Spinal cord (tissue), 10 donors: Measurements from ENCODE around the gene GMIP. TPM values are rescaled to one million over a fixed set of nuclear protein-coding genes. Genes with fewer than 3 reads are reported as not detected.
A peak's percentile ranks its signal among the peaks of the same experiment; 100 is the strongest.

ENCODE experiments used
- DNase-seq, 6 donors: peaks; one replicate each; pipeline versions ENCODE4 v3.0.0 to v3.0.0-alpha.2; 2013 to 2015; ENCODE audit warnings: low spot score in 6 of 6, low read depth in 4 of 6
- H3K27ac ChIP-seq: one replicate; pipeline ENCODE4 v1.5.1; 2013; ENCODE audit warnings: low read depth, low read length, control low read depth
- H3K27me3 ChIP-seq: one replicate; pipeline ENCODE4 v1.6.1; 2013; ENCODE audit warnings: low read length; ENCODE audit not compliant: control insufficient read depth, insufficient read depth
- H3K36me3 ChIP-seq: one replicate; pipeline ENCODE4 v1.6.1; 2013; ENCODE audit warnings: low read length; ENCODE audit not compliant: control insufficient read depth, insufficient read depth
- H3K4me1 ChIP-seq: one replicate; pipeline ENCODE4 v1.6.1; 2013; ENCODE audit warnings: low read length; ENCODE audit not compliant: control insufficient read depth, insufficient read depth
- H3K4me3 ChIP-seq: one replicate; pipeline ENCODE4 v1.5.1; 2013; ENCODE audit warnings: low read depth, low read length, control low read depth
- H3K9me3 ChIP-seq: one replicate; pipeline ENCODE4 v1.6.1; 2013; ENCODE audit warnings: low read length; ENCODE audit not compliant: control insufficient read depth, insufficient read depth
- WGBS: methylation state at CpG from one replicate; pipeline ENCODE4 v1.1.5; 2013; ENCODE audit warnings: missing lambda C conversion rate; ENCODE audit not compliant: insufficient coverage; 5-methylcytosine and 5-hydroxymethylcytosine counted together
- polyA plus RNA-seq, 2 donors: library from polyadenylated mRNA; unstranded; fragments of 120-200 nt; gene quantifications; one replicate each; pipeline ENCODE4 v1.2.1, GENCODE V29; 2013; ENCODE audit not compliant: insufficient read length in 2 of 2
- total RNA-seq, 2 donors: library from RNA; depleted of rRNA in 1 of 2; stranded (reverse); fragments of 120-200 nt in 1 of 2; fragments of >200 nt in 1 of 2; gene quantifications; one replicate each; pipeline versions ENCODE4 v1.2.3 to v1.2.4, GENCODE V29; 2013 to 2014
- donor health status: healthy.

The GMIP gene
- total and polyA plus RNA-seq, 4 donors = 5.2 to 20.8 (median 13.5) TPM

DNA sequence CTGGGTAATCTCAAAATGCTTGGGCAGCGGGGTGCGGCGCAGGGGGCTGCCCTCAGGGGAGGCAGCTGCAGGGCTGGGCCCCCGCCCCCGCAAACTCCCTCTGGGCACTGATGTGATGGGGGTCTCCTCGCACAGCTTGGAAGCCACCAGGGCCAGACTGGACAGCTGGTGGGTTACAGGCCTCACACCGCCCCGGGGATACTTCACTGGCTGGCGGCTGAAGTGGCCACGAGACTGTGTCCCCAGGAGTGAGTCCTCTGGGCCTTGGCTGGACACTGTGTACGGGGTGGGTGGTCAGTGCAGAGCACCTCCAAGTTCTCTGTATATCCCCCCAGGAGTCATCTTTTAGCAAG, 13.4 kb downstream of the GMIP start:
- Histone ChIP-seq H3K4me3 (no peak overlapping the region), H3K4me1 (peaks cover 23% of the 10 kb centered on the region), H3K9me3 (no peaks in the 10 kb centered on the region), H3K36me3 (peaks cover 49% of the 10 kb centered on the region), H3K27me3 (no peaks in the 10 kb centered on the region), H3K27ac (no peak overlapping the region)
- DNase-seq = no peak
- 96% methylated on average over 11 of the region's 11 CpGs for WGBS

DNA sequence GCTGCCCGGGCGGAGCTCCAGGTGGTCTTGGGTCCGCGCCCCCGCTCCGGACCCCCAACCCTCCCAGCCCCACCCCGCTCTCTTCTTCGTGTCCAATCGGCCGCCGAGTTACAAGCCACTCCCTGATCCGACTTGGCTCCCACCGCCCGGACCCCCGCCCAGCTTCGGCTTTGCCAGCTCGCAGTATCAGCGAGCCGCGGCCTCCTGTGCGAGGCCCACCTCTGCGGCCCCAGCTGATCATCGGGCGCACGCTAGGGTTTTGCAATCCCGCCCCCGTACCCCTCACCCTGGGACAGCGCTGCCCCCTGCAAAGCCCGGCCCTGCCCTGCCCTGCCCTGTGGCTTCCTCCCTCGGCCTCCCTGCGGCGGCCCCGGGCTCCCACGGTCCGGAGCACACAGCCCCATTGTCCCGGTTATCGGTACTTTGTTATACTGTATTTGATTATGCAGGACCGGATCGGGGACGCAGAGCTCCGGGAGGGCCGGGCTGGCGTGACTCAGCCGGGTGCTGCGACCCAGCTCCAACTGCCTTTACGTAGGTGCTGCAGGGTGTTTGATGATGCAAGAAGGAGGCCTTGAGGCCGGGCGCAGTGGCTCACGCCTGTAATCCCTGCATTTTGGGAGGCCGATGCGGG, 14.8 kb downstream of the GMIP start:
- Histone ChIP-seq H3K4me1 (peaks cover 23% of the 10 kb centered on the region), H3K27me3 (no peaks in the 10 kb centered on the region), H3K4me3 (peak overlapping the region; percentile 44), H3K36me3 (peaks cover 48% of the 10 kb centered on the region), H3K27ac (no peak overlapping the region), H3K9me3 (no peaks in the 10 kb centered on the region)
- WGBS = 5% methylated on average over 46 of the region's 51 CpGs
- DNase-seq = peak in 4 of 6 donors; percentile 64 to 98 (median 85)

DNA sequence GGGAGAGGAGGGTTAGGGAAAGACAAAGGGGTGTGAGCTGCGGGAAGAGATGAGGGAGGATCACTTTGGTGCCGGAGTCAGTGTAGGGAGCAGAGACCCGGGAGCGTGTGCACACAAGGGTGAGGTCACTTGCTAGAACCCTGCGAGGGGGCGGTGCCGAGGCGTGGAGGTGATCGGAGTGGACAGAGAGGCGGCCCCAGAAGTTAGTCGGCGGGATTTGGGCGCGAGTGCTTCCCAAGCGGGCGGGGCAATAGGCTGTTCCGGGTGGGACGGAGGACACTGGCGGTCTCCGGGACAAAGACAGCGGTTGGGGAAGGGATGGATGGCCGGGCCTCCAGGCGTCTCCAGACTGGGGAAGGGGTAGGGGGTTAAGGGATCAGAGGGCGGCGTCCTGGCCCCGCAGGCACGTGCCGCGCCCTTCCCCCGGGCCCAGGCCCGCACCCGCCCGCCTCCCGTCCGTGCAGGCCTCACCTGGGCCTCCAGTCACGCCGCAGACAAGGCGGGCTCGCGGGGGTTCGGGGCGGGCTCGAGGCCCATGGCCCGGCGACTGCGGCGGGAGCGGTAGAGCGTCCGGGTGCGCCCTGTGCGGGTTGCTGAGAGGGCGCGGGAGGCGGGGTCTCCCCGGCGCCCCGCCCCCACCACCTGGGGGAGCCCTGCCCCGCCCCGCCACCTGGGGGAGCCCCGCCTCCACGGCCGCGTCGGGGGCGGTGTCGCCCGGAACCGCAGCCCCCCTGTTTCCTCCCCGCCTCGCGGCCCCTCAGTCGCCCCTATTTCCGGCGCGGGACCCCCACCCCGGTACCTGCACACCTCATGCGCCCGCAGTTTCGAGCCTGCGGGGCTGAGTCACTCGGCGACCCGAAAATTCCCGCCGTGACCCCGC, 15.6 kb downstream of the GMIP start, which contains the start of gene LPAR2:
Gene LPAR2, minus strand, starts transcription at position 600 of the 880 bp plus-strand sequence. CDS start 945 bp downstream, outside the sequence.
- Histone ChIP-seq H3K36me3 (peaks cover 47% of the 10 kb centered on the region), H3K27me3 (no peaks in the 10 kb centered on the region), H3K4me3 (peak within 1 kb of the TSS; percentile 44), H3K27ac (no peak within 1 kb of the TSS), H3K4me1 (peaks cover 23% of the 10 kb centered on the region), H3K9me3 (no peaks in the 10 kb centered on the region)
- 2% methylated on average over 84 of the region's 87 CpGs for WGBS
- peak in 4 of 6 donors; percentile 29 to 93 (median 73) for DNase-seq

DNA sequence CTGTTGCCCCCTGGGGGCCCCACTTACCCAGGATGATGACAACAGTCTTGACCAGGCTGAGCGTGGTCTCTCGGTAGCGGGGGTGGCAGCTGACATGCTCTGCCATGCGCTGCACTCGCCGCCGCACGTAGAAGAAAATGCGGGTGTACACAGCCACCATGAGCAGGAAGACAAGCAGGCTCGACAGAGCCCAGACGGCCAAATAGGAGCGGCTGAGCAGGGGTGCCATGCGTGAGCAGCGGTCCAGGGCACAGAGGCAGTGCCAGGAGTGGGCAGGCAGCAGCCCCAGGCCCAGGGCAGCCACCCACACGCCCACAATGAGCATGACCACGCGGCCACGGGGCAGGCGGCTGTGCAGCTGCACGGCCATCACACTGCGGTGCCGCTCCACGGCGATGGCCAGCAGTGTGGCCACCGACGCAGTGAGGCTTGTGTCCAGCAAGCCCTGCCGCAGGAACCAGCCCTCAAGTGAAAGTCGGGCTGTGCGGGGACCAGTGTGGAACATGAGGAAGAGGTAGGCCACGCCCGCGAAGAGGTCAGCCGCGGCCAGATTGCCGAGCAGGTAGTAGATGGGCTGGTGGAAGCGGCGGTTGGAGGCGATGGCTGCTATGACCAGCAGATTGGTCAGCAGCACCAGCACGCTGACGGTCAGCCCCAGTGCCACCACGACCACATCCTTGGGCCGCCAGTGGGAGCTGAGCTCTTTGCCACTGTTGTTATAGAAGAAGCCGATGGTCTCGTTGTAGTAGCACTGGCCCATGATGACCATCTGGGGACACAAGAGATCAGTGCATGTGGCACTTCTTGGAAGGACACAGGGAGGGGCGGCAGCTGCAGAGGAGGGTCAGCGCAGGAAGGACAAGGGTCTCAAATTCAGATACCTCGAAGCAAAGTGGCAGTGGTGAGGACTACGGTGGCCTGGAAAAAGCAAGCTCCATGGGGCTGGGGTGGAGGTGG, 16.7 kb downstream of the GMIP start:
- Histone ChIP-seq H3K4me3 (peak overlapping the region; percentile 40), H3K36me3 (peaks cover 48% of the 10 kb centered on the region), H3K27me3 (no peaks in the 10 kb centered on the region), H3K4me1 (peaks cover 23% of the 10 kb centered on the region), H3K27ac (no peak overlapping the region), H3K9me3 (no peaks in the 10 kb centered on the region)
- DNase-seq = no peak
- 93% methylated on average over 45 of the region's 48 CpGs for WGBS

DNA sequence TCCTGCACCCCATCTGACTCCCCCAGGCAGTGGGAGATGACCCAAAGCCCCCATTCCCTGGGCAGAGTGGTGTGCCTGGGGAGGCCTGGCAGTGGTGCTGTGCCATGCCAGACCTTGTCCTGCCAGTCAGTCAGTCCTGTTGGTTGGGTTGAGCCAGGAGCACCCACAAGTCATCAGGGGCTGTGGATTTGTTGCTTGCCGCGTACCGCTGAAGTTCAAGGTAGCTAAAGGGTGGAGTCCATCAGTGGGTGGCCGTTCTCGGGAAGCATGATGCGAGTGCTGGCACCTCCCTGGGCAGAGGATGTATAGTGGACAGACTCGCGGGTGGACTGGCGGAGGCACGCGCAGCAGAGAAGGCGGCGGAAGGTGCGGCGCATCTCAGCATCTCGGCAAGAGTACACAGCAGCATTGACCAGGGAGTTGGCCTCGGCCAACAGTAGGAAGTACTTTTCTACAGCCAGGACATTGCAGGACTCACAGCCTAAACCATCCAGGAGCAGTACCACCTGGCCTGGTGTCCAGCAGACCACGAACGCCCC, 19.4 kb downstream of the GMIP start:
- DNase-seq = no peak
- Histone ChIP-seq H3K9me3 (no peaks in the 10 kb centered on the region), H3K27me3 (no peaks in the 10 kb centered on the region), H3K27ac (no peak overlapping the region), H3K4me3 (no peak overlapping the region), H3K4me1 (peaks cover 27% of the 10 kb centered on the region), H3K36me3 (peaks cover 31% of the 10 kb centered on the region)
- WGBS = 96% methylated on average over 17 of the region's 19 CpGs

DNA sequence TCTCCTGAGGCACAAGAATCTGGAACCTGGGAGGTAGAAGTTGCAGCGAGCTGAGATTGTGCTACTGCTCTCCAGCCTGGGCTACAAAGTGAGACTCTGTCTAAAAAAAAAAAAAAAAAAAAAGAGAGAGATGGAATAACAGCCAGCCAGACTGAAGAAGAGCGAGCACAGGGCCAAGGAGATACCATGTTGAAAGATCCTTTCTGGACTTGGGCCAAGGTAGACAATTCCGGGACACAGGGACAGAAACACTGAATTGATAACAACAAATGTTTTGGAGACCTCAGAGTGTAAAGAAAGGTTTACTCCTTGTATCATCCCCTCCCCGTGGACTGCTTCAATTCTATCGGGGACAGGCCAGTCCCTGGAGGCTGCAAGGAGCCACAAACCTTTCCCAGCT, 20.1 kb downstream of the GMIP start:
- Histone ChIP-seq H3K4me1 (peaks cover 27% of the 10 kb centered on the region), H3K27me3 (no peaks in the 10 kb centered on the region), H3K4me3 (no peak overlapping the region), H3K27ac (no peak overlapping the region), H3K36me3 (peaks cover 31% of the 10 kb centered on the region), H3K9me3 (no peaks in the 10 kb centered on the region)
- 62% methylated on average over 4 of the region's 5 CpGs for WGBS
- DNase-seq = no peak

DNA sequence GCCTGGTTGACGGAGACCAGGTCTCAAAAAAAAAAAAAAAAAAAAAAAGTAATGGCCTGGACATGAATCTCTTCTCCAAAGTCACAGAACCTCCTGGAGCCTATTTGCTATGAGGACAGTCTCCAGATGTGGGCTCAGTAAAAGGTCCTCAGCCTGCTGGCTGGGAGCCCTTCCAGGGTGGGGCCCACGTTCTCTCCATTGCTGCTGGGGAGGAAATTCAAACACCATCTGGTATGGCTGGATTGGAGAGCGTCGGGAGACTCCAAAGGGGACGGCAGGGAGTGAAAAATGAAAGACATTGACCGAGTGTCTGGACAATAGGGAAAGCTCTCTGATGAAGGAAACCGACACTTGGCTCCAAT, 23.6 kb downstream of the GMIP start:
- peaks cover 18% of the 10 kb centered on the region for H3K4me1 ChIP-seq
- H3K4me3 ChIP-seq = no peak overlapping the region
- no peaks in the 10 kb centered on the region for H3K27me3 ChIP-seq
- no peak overlapping the region for H3K27ac ChIP-seq
- WGBS = 43% methylated on average over 6 of the region's 7 CpGs
- peaks cover 21% of the 10 kb centered on the region for H3K36me3 ChIP-seq
- no peak for DNase-seq
- no peaks in the 10 kb centered on the region for H3K9me3 ChIP-seq

DNA sequence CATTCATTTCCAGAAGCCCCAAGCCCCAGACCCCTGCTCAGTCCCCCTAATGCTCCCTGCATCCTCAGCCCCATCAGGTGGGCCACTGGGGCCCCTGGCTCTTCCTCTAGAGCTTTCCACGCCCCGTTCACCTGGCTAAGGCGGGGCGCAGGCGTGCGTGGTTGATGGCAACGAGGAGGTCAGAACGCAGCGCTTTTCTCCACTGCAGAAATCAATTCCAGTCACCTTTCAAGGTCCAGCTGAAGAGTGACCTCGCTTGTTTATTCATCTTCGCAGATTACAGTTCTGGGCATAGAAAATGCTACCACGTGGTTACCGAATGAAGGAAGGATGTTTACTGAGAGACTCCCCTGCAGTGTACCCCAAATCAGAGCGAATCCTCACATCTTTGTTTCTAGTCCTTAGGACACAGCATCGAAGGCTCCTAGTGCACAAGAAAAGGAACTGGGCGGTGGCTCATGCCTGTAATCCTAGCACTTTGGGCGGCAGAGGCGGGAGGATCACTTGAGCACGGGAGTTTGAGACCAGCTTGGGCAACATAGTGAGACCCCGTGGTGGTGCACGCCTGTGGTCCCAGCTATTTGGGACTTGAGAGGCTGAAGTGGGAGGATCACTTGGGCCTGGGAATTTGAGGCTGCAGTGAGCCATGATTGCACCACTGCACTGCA, 24.1 kb downstream of the GMIP start:
- peaks cover 18% of the 10 kb centered on the region for H3K4me1 ChIP-seq
- H3K27me3 ChIP-seq = no peaks in the 10 kb centered on the region
- 54% methylated on average over 18 of the region's 21 CpGs for WGBS
- peak overlapping the region; percentile 22 for H3K4me3 ChIP-seq
- H3K36me3 ChIP-seq = peaks cover 16% of the 10 kb centered on the region
- H3K27ac ChIP-seq = no peak overlapping the region
- DNase-seq = peak in 1 of 6 donors; percentile 15
- H3K9me3 ChIP-seq = no peaks in the 10 kb centered on the region
